ENCODE measurements around the gene CWC22. TPM values are rescaled to one million over a fixed set of nuclear protein-coding genes. Genes with fewer than 3 reads are reported as not detected.

CWC22 gene
- polyA plus RNA-seq, 1 of the 3 experiments (the other 2 are of a cell fraction): 2.7 TPM

DNA sequence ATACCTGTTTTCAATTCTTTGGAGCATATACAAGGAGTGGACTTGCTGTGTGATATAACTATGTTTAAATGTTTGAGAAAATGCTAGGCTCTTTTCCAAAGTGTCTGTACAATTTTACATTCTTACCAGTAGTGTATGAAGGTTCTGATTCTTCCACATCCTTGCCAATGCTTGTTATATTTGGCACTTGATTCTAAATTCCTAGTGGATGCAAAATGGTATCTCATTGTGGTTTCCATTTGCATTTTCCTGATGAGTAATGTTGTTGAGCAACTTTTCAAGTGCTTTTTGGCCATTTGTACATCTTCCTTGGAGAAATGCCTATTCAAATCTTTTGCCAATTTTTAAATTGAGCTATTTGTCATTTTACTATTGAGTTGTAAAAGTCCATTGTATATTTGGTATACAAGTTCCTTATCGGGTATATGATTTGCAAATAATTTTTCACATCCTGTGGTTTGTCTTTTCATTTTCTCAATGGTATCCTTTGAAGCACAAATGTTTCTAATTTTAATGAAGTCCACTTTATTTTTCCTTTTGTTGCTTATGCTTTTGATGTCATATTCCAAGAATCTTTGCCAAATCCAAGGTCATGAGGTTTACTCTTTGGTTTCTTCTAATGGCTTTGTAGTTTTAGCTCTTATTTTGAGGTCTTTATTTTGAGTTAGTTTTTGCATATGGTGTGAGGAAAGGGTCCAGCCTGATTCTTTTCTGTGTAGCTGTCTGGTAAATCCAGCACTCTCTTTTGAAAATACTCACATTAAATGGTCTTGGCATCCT lies 33.2 kb upstream of the CWC22 start (continued):
- TF ChIP-seq, protein P1, sequence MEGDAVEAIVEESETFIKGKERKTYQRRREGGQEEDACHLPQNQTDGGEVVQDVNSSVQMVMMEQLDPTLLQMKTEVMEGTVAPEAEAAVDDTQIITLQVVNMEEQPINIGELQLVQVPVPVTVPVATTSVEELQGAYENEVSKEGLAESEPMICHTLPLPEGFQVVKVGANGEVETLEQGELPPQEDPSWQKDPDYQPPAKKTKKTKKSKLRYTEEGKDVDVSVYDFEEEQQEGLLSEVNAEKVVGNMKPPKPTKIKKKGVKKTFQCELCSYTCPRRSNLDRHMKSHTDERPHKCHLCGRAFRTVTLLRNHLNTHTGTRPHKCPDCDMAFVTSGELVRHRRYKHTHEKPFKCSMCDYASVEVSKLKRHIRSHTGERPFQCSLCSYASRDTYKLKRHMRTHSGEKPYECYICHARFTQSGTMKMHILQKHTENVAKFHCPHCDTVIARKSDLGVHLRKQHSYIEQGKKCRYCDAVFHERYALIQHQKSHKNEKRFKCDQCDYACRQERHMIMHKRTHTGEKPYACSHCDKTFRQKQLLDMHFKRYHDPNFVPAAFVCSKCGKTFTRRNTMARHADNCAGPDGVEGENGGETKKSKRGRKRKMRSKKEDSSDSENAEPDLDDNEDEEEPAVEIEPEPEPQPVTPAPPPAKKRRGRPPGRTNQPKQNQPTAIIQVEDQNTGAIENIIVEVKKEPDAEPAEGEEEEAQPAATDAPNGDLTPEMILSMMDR (IDR thresholded peaks at IDR 0.05): peak; percentile 59
- no peak for TF ChIP-seq TAF1 (IDR thresholded peaks at IDR 0.05; ENCODE audit: borderline replicate concordance, low read depth, low read length)
- TF ChIP-seq, protein P2, sequence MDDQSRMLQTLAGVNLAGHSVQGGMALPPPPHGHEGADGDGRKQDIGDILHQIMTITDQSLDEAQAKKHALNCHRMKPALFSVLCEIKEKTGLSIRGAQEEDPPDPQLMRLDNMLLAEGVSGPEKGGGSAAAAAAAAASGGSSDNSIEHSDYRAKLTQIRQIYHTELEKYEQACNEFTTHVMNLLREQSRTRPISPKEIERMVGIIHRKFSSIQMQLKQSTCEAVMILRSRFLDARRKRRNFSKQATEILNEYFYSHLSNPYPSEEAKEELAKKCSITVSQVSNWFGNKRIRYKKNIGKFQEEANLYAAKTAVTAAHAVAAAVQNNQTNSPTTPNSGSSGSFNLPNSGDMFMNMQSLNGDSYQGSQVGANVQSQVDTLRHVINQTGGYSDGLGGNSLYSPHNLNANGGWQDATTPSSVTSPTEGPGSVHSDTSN (IDR thresholded peaks at IDR 0.05): peak; percentile 89
- TF ChIP-seq, protein P3, sequence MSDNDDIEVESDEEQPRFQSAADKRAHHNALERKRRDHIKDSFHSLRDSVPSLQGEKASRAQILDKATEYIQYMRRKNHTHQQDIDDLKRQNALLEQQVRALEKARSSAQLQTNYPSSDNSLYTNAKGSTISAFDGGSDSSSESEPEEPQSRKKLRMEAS (IDR thresholded peaks at IDR 0.05; ENCODE audit: low read depth): 0 out of 2 replicates have a peak, but pooled peaks have one; percentile 57
- no peak for TF ChIP-seq NRF1 (IDR thresholded peaks at IDR 0.05; ENCODE audit: low read depth, low read length)
- TF ChIP-seq IRF3 (IDR thresholded peaks at IDR 0.05; ENCODE audit: low read depth, low read length): no peak
- peak; percentile 86; the same call in 1 of the 2 replicates for TF ChIP-seq POLR2AphosphoS5 (IDR thresholded peaks at IDR 0.05; ENCODE audit: low read depth, low read length)
- TF ChIP-seq SMC3 (IDR thresholded peaks at IDR 0.05; ENCODE audit: low read depth, low read length): no peak
- TF ChIP-seq, protein P4, sequence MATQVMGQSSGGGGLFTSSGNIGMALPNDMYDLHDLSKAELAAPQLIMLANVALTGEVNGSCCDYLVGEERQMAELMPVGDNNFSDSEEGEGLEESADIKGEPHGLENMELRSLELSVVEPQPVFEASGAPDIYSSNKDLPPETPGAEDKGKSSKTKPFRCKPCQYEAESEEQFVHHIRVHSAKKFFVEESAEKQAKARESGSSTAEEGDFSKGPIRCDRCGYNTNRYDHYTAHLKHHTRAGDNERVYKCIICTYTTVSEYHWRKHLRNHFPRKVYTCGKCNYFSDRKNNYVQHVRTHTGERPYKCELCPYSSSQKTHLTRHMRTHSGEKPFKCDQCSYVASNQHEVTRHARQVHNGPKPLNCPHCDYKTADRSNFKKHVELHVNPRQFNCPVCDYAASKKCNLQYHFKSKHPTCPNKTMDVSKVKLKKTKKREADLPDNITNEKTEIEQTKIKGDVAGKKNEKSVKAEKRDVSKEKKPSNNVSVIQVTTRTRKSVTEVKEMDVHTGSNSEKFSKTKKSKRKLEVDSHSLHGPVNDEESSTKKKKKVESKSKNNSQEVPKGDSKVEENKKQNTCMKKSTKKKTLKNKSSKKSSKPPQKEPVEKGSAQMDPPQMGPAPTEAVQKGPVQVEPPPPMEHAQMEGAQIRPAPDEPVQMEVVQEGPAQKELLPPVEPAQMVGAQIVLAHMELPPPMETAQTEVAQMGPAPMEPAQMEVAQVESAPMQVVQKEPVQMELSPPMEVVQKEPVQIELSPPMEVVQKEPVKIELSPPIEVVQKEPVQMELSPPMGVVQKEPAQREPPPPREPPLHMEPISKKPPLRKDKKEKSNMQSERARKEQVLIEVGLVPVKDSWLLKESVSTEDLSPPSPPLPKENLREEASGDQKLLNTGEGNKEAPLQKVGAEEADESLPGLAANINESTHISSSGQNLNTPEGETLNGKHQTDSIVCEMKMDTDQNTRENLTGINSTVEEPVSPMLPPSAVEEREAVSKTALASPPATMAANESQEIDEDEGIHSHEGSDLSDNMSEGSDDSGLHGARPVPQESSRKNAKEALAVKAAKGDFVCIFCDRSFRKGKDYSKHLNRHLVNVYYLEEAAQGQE (IDR thresholded peaks at IDR 0.05; ENCODE audit: low read depth, low read length): no peak
- peak; percentile 93; the same call in 1 of the 2 replicates for TF ChIP-seq FOXM1 (IDR thresholded peaks at IDR 0.05; ENCODE audit: low read depth)
- peak; percentile 100 for TF ChIP-seq NFIC (IDR thresholded peaks at IDR 0.05; ENCODE audit: borderline replicate concordance)
- peak; percentile 97 for TF ChIP-seq TCF12 (IDR thresholded peaks at IDR 0.05)
- no peak for TF ChIP-seq RCOR1 (IDR thresholded peaks at IDR 0.05; ENCODE audit: low read length)
- TF ChIP-seq FOXJ3 (CRISPR knock-in tag; IDR thresholded peaks at IDR 0.05): no peak
- peak; percentile 94 for TF ChIP-seq FOSL2 (IDR thresholded peaks at IDR 0.05; ENCODE audit: borderline replicate concordance, low read depth)
- no peak for TF ChIP-seq RAD21 (IDR thresholded peaks at IDR 0.05; ENCODE audit: low read length)
- no peak for TF ChIP-seq EZH2phosphoT487 (IDR thresholded peaks at IDR 0.05; ENCODE audit: borderline replicate concordance, low read depth)
- no peak for TF ChIP-seq ELF1 (IDR thresholded peaks at IDR 0.05)
- TF ChIP-seq RFX5 (IDR thresholded peaks at IDR 0.05; ENCODE audit: low read length): no peak
